Measurements from ENCODE around the gene RASSF7.
"Not testable (repeated sequence)": the region's sequence is repeated elsewhere in the genome, so short reads cannot be mapped to it uniquely, and the experiment has no call there.

The RASSF7 gene

GRCh38 chr11:560305-561147 is at the start of gene RASSF7, which contains the start of gene LMNTD2:
Gene RASSF7, plus strand, starts transcription at chr11:560970. Its CDS starts 799 bp downstream, at chr11:561769.
Gene LMNTD2, minus strand, starts transcription at chr11:560738. Its CDS starts 22 bp downstream, at chr11:560716.
- DNase-seq (ENCODE audit: insufficient read length, low spot score) (peak; percentile 94), FAIRE-seq (peak; percentile 95)

- no peak for FAIRE-seq
Measured at GRCh38 chr11:512761-513595, 47.8 kb upstream of the RASSF7 start.

GRCh38 chr11:514606-515005 is 46.2 kb upstream of the RASSF7 start:
- DNase-seq (ENCODE audit: insufficient read length, low spot score) (no peak), FAIRE-seq (no peak)

More at GRCh38 chr11:512761-513595, 47.8 kb upstream of the RASSF7 start:
- no peak for DNase-seq (ENCODE audit: insufficient read length, low spot score)

- DNase-seq (ENCODE audit: insufficient read length, low spot score) = no peak
- no peak for FAIRE-seq
Measured at GRCh38 chr11:515131-515530, 45.6 kb upstream of the RASSF7 start.

GRCh38 chr11:516400-516799 is 44.4 kb upstream of the RASSF7 start:
- DNase-seq (ENCODE audit: insufficient read length, low spot score) (no peak), FAIRE-seq (no peak)

- DNase-seq (ENCODE audit: insufficient read length, low spot score); FAIRE-seq: not testable (repeated sequence)
Measured at GRCh38 chr11:516918-517685, 43.7 kb upstream of the RASSF7 start.

- peak; percentile 88 for DNase-seq (ENCODE audit: insufficient read length, low spot score)
- peak; percentile 92 for FAIRE-seq
Measured at GRCh38 chr11:518463-519202, 42.1 kb upstream of the RASSF7 start.

GRCh38 chr11:520428-521176 is 40.2 kb upstream of the RASSF7 start:
- DNase-seq (ENCODE audit: insufficient read length, low spot score) (no peak), FAIRE-seq (no peak)

- FAIRE-seq (no peak), DNase-seq (ENCODE audit: insufficient read length, low spot score) (no peak)
Measured at GRCh38 chr11:521177-521688, 39.5 kb upstream of the RASSF7 start.

- DNase-seq (ENCODE audit: insufficient read length, low spot score) = no peak
- no peak for FAIRE-seq
Measured at GRCh38 chr11:526192-526591, 34.6 kb upstream of the RASSF7 start.

- FAIRE-seq (peak; percentile 80), DNase-seq (ENCODE audit: insufficient read length, low spot score) (no peak)
Measured at GRCh38 chr11:528166-528814, 32.5 kb upstream of the RASSF7 start.

GRCh38 chr11:528815-529727 is 31.7 kb upstream of the RASSF7 start:
- FAIRE-seq (no peak), DNase-seq (ENCODE audit: insufficient read length, low spot score) (no peak)

GRCh38 chr11:529728-530411 is 30.9 kb upstream of the RASSF7 start:
- FAIRE-seq = no peak
- no peak for DNase-seq (ENCODE audit: insufficient read length, low spot score)

- FAIRE-seq = no peak
- DNase-seq (ENCODE audit: insufficient read length, low spot score) = no peak
Measured at GRCh38 chr11:530960-531831, 29.6 kb upstream of the RASSF7 start.

- DNase-seq (ENCODE audit: insufficient read length, low spot score) (no peak), FAIRE-seq (no peak)
Measured at GRCh38 chr11:531919-532526, 28.7 kb upstream of the RASSF7 start.

- FAIRE-seq (no peak), DNase-seq (ENCODE audit: insufficient read length, low spot score) (no peak)
Measured at GRCh38 chr11:532527-532985, 28.2 kb upstream of the RASSF7 start.
